GM10248 (cell line): ENCODE data around the gene SPECC1L.
"Not testable (repeated sequence)": the region's sequence is repeated elsewhere in the genome, so short reads cannot be mapped to it uniquely, and the experiment has no call there.

ENCODE experiments used
- CTCF ChIA-PET: fragments of 300-600 bp; sonication (Branson Sonifier 250); formaldehyde crosslinking; extraction: SDS; loops from one replicate; lab custom pipeline; 2021; ENCODE audit warnings: antibody characterized with exemption; lab: Yijun Ruan, JAX
- POLR2A ChIA-PET: fragments of 350-650 bp; sonication (Branson Sonifier 250); formaldehyde crosslinking; extraction: SDS; loops from one replicate; lab custom pipeline; 2020; ENCODE audit warnings: antibody characterized with exemption; lab: Yijun Ruan, JAX
- DNase-seq: peaks from one replicate; pipeline ENCODE4 v3.0.0; 2012; ENCODE audit errors: extremely low spot score
- CTCF ChIP-seq: IDR thresholded peaks from 2 replicates; pipeline ENCODE4 v1.5.1; 2012; ENCODE audit warnings: mild to moderate bottlenecking, low read depth; ENCODE audit errors: extremely low read depth, missing control alignments, control extremely low read depth

SPECC1L gene

DNA sequence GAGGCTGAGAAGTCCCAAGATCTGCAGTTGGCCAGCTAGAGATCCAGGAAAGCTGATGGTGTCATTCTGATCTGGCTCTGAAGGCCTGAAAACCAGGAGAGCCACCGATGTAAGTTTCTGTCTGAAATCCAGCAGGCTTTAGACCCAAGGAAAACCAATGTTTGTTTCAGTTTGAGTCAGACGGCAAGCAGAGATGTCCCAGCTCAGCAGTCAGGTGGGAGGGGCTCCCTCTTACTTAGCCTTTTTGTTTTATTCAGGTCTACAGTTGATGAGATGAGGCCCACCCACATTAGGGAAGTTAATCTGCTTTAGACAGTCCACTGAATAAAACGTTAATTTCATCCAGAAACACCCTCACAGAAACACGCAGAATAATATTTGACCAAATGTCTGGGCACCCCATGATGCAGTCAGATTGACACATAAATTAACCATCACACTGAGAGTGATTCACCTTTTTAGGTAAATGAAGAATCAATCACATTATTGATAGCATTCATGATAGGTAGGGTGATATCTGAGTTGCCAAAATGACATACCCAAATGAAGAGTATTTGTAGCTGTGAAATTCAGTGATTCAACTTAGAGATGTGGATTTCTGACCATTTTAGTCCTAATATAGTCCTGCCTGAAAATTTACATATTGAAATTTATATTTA is 28.0 kb downstream of the SPECC1L start:
- POLR2A ChIA-PET, CTCF ChIA-PET, DNase-seq: not testable (repeated sequence)

DNA sequence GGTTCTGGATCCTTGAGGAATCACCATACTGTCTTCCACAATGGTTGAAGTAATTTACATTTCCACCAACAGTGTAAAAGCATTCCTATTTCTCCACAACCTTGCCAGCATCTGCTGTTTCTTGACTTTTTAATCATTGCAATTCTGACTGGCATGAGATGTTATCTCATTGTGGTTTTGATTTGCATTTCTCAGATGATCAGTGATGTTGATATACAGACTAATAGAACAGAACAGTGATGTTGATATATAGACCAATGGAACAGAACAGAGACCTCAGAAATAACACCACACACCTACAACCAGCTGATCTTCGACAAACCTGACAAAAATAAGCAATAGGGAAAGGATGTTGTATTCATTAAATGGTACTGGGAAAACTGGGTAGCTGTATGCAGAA is 29.9 kb downstream of the SPECC1L start:
- CTCF ChIA-PET, DNase-seq, POLR2A ChIA-PET: not testable (repeated sequence)

- POLR2A ChIA-PET: no interaction called here
- CTCF ChIA-PET: no interaction called here
- TF ChIP-seq CTCF: no peak
- DNase-seq: no peak
These were observed 32.0 kb downstream of the SPECC1L start for GRCh38 chr22:24302591-24302990.

- TF ChIP-seq CTCF: no peak
- CTCF ChIA-PET: no interaction called here
- POLR2A ChIA-PET: no interaction called here
- DNase-seq: no peak
These were observed 32.4 kb downstream of the SPECC1L start for GRCh38 chr22:24303007-24303406.

DNA sequence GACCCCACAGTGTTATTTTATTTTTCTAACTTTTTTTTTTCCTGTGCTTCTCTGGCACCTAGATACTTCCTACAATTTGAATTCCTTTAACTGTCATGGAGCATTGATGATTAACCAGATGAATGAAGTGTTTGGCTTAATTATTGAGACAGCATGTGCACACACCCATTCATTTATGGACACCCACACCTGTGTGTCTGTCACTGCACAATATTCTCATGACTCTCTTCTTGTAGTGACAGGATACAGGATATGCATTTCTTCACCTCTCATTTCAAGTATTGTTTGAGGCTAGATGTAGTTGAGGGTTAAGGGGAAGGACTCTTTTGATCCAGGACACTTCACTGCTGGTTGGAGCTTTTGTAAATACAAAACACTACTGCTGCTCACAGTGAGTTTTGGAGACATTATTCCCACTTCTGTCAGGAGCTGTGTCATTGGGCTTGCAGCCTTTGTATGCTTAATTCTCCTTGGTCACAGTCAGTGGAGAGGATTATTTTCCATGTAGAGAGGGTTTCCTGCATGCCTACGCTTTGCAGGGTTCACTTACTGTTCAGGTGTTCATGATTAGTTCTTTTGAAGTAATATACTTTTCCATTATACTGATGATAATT is 33.5 kb downstream of the SPECC1L start:
- CTCF ChIA-PET: interaction anchor here (1.0 kb wide), 1 partner anchor 119 kb away, joined by 4 read pairs; no protein-coding TSS in a partner anchor

DNA sequence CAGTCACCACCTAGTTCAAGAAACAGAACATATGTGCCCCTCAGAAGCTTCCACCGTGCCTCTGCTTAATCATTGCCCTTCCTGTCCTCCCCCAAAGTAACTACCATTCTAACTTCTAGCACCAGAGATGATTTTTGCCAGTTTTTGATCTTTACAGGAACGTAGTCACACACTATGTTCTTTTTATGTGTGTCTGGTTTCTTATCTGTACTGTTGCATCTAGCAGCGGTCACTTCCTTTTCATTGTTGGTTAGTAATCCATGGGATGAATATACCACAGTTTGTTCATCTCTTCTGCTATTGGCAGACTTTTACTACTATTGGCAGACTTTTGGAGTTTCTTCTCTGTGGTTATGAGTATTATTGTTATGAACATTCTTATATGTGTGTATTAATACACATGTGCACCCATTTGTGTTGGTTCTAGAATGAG is 34.6 kb downstream of the SPECC1L start:
- ChIA-PET CTCF (no interaction called here), POLR2A (no interaction called here)
- no peak for DNase-seq
- no peak for TF ChIP-seq CTCF

More for the DNA sequence above, 33.5 kb downstream of the SPECC1L start:
- POLR2A ChIA-PET: no interaction called here
- TF ChIP-seq CTCF: no peak
- no peak for DNase-seq

GRCh38 chr22:24310969-24311368 is 40.3 kb downstream of the SPECC1L start:
- ChIA-PET CTCF (no interaction called here), POLR2A (no interaction called here)
- TF ChIP-seq CTCF: no peak
- no peak for DNase-seq
